ENCODE measurements around the gene ATP8B4.

Gene ATP8B4

GRCh38 chr15:50044904-50045303 lies 74.1 kb downstream of the ATP8B4 start:
- H3K27me3 Mint-ChIP-seq: peaks cover 2% of the 10 kb centered on the region
- H3K4me3 Mint-ChIP-seq: no peak overlapping the region
- no peak overlapping the region for H3K27ac Mint-ChIP-seq
- no peaks in the 10 kb centered on the region for H3K36me3 Mint-ChIP-seq
- H3K4me1 Mint-ChIP-seq: no peaks in the 10 kb centered on the region
- peaks cover 5% of the 10 kb centered on the region for H3K9me3 Mint-ChIP-seq

GRCh38 chr15:50044406-50044805 lies 74.6 kb downstream of the ATP8B4 start:
- no peak overlapping the region for H3K27ac Mint-ChIP-seq
- no peak overlapping the region for H3K4me3 Mint-ChIP-seq
- H3K36me3 Mint-ChIP-seq: no peaks in the 10 kb centered on the region
- peaks cover 5% of the 10 kb centered on the region for H3K9me3 Mint-ChIP-seq
- H3K4me1 Mint-ChIP-seq: no peaks in the 10 kb centered on the region
- H3K27me3 Mint-ChIP-seq: peaks cover 2% of the 10 kb centered on the region

DNA sequence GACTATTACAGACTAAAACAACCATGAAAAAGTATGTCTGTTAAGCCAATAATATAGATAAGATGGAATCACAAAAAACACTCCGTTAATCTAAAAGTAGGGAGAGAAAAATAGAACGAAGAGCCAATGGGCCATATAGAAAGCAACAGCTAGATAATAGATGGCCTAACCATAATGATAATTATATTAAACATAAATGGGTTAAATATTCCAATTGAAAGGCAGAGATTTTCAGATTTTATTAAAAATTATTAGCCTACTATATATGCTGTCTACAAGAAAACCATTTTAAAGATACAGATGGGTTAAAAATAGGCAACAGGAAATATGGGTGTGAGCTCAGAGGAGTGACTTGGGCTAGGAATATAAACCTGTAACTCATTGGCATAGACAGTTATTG lies 76.3 kb downstream of the ATP8B4 start:
- peaks cover 2% of the 10 kb centered on the region for H3K27me3 Mint-ChIP-seq
- peaks cover 5% of the 10 kb centered on the region for H3K9me3 Mint-ChIP-seq
- H3K4me3 Mint-ChIP-seq: no peak overlapping the region
- H3K36me3 Mint-ChIP-seq: no peaks in the 10 kb centered on the region
- H3K4me1 Mint-ChIP-seq: no peaks in the 10 kb centered on the region
- no peak overlapping the region for H3K27ac Mint-ChIP-seq

DNA sequence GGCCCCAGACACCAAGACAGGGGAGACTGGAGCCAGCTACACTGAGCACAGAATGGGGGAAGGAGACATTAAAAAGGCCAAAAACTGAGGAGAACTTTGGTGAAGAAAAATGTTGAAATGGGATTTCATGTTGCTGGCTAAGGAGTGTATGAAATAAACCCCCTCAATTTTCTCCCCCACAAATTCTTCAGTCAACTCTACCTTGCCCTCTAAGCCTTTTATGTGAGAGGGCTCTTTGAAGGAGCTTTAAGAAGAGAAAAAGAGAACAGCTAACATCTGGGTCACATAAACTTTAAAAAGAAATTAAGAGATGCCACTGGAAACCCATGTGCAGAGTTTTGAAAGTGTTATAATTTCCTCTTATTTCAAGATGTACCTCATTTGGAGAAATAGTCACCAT lies 88.6 kb downstream of the ATP8B4 start:
- H3K27ac Mint-ChIP-seq: no peak overlapping the region
- no peaks in the 10 kb centered on the region for H3K9me3 Mint-ChIP-seq
- no peaks in the 10 kb centered on the region for H3K4me1 Mint-ChIP-seq
- no peak overlapping the region for H3K4me3 Mint-ChIP-seq
- H3K27me3 Mint-ChIP-seq: peaks cover 3% of the 10 kb centered on the region
- H3K36me3 Mint-ChIP-seq: no peaks in the 10 kb centered on the region

- Mint-ChIP-seq H3K9me3 (no peaks in the 10 kb centered on the region), H3K4me3 (no peak overlapping the region), H3K27me3 (peaks cover 3% of the 10 kb centered on the region), H3K27ac (no peak overlapping the region), H3K36me3 (no peaks in the 10 kb centered on the region), H3K4me1 (no peaks in the 10 kb centered on the region)
Observed at GRCh38 chr15:50028326-50028725, 90.7 kb downstream of the ATP8B4 start.

DNA sequence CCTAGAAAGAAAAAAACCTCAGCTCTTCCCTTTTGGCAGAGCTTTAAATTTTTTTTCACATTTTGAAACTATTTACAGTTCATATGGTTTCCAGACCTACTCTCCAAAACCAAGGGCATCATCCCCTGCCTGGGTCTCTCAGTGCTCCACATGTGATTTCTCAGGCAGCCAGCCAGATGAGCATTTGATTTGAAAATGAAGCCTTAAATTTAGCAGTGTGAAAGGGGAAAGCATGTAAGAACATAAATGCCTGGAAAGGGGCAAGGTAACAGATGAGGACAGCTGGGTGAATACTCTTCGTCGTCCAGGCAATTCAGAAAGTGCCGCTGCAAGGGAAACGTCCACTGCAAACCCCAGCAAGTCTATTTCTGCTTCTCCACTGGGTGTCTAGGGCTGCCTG lies 94.8 kb downstream of the ATP8B4 start:
- Mint-ChIP-seq H3K27me3 (peaks cover 9% of the 10 kb centered on the region), H3K4me1 (no peaks in the 10 kb centered on the region), H3K27ac (no peak overlapping the region), H3K4me3 (no peak overlapping the region), H3K36me3 (no peaks in the 10 kb centered on the region), H3K9me3 (no peaks in the 10 kb centered on the region)

DNA sequence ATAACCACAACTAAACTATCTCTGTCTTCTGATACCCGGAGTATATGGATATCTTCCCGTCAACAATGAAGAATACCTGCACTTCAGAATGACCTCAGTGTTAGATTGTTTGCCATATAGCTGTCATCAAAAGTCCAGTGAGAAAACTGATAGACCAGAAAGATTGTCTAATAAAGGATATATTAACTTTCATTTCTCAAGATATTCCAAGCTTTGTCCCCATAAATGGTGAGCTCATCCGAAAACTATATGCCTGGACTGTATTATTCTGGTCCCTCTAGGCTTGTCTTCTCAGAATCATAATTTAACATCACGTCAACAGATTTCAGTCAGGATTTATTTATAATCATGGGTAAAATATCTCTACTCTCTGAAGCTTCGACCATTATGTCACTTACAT lies 100.5 kb downstream of the ATP8B4 start:
- H3K27me3 Mint-ChIP-seq: peaks cover 12% of the 10 kb centered on the region
- H3K27ac Mint-ChIP-seq: no peak overlapping the region
- no peaks in the 10 kb centered on the region for H3K4me1 Mint-ChIP-seq
- H3K36me3 Mint-ChIP-seq: no peaks in the 10 kb centered on the region
- no peak overlapping the region for H3K4me3 Mint-ChIP-seq
- no peaks in the 10 kb centered on the region for H3K9me3 Mint-ChIP-seq

DNA sequence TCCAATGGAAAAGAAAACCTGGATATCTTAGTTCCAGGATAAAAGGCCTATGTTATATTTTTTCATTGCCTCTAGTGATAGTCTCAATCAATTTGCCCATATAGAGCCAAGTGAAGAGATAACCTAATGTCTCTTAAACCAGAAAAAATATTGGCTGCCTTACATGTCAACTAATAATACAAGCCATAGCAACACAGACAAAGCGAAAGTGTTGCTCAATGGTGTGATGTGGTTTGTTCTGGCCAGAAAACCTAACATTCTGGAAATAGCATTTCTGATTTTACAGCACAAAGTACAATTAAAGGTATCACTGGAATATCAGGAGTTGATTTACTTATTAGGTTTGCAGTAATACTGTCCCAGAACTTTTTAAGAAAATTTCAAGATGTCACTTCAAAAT lies 101.5 kb downstream of the ATP8B4 start:
- H3K36me3 Mint-ChIP-seq: no peaks in the 10 kb centered on the region
- H3K27me3 Mint-ChIP-seq: peaks cover 12% of the 10 kb centered on the region
- H3K4me1 Mint-ChIP-seq: no peaks in the 10 kb centered on the region
- no peaks in the 10 kb centered on the region for H3K9me3 Mint-ChIP-seq
- no peak overlapping the region for H3K27ac Mint-ChIP-seq
- H3K4me3 Mint-ChIP-seq: no peak overlapping the region

DNA sequence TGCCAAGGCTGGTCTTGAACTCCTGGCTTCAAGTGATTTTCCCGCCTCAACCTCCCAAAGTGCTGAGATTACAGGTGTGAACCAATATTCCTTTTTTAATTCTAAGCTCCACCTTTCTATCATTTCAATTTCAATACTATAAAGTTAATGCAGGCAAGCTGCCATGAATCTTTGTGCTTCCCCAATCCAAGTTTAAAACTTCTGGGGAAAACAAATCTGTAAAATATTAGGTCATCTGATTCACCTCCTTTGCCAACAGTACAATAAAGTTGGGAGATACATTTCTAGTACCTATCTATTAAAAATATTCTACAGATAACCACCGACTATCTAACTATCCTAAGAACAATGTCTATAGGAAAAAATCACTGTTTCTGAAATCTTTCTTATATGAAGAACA lies 102.1 kb downstream of the ATP8B4 start:
- H3K4me3 Mint-ChIP-seq: no peak overlapping the region
- peaks cover 10% of the 10 kb centered on the region for H3K27me3 Mint-ChIP-seq
- H3K27ac Mint-ChIP-seq: no peak overlapping the region
- no peaks in the 10 kb centered on the region for H3K9me3 Mint-ChIP-seq
- no peaks in the 10 kb centered on the region for H3K4me1 Mint-ChIP-seq
- no peaks in the 10 kb centered on the region for H3K36me3 Mint-ChIP-seq

- Mint-ChIP-seq H3K4me3 (no peak overlapping the region), H3K36me3 (no peaks in the 10 kb centered on the region), H3K27me3 (peaks cover 3% of the 10 kb centered on the region), H3K27ac (no peak overlapping the region), H3K9me3 (no peaks in the 10 kb centered on the region), H3K4me1 (no peaks in the 10 kb centered on the region)
Observed at GRCh38 chr15:50012790-50013189, 106.2 kb downstream of the ATP8B4 start.

- peaks cover 2% of the 10 kb centered on the region for H3K27me3 Mint-ChIP-seq
- no peak overlapping the region for H3K4me3 Mint-ChIP-seq
- H3K9me3 Mint-ChIP-seq: no peaks in the 10 kb centered on the region
- H3K36me3 Mint-ChIP-seq: no peaks in the 10 kb centered on the region
- no peak overlapping the region for H3K27ac Mint-ChIP-seq
- H3K4me1 Mint-ChIP-seq: no peaks in the 10 kb centered on the region
Observed at GRCh38 chr15:50009634-50010033, 109.4 kb downstream of the ATP8B4 start.

DNA sequence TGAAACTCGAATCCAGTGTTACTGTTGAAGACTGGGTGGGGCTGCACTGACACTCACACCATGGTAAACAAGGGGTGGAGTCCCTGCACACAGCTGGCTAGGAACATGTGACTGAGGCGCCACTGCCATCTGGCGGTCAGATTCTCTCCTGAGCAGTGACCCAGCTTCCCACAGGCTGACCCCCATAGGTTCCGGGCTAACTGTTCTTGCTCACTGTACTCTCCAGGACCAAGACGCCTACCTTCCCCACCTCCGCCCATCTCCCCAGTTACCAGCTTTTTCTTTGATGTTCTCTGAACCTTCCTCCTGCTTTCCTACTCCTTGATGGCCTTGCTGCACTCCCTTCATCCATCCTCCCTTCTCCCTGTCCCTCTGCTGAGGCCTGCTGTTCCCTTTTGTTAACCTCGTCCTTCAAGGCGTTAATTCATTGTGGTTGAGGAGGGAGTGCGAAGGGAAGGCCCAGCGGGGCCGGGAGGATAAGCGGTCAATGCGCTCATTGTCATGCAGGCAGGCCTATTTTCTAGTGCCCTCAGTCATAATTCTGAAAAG lies 115.2 kb downstream of the ATP8B4 start:
- Mint-ChIP-seq H3K9me3 (no peaks in the 10 kb centered on the region), H3K4me1 (peaks cover 8% of the 10 kb centered on the region), H3K27ac (no peak overlapping the region), H3K4me3 (no peak overlapping the region), H3K36me3 (peaks cover 1% of the 10 kb centered on the region), H3K27me3 (peaks cover 8% of the 10 kb centered on the region)

DNA sequence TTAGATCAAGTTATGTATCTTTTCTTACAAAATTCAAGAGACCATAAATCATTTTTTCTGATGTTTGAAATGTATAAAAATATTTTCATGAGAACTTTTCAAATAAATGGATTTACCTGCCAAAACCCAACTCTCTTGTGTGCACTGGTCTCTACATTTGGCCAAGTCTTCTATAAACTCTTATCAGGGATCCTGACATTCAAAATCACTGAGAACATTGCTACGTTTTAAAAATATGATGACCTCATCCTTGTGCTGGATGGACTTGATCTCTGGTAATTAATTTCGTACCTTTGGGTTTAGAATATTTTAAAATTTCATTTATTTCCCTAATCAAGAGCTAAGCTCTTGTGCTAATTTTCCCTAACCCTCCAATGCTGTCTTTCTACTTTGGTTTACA lies 127.4 kb downstream of the ATP8B4 start:
- Mint-ChIP-seq H3K27me3 (peaks cover 2% of the 10 kb centered on the region), H3K4me3 (no peak overlapping the region), H3K9me3 (no peaks in the 10 kb centered on the region), H3K36me3 (no peaks in the 10 kb centered on the region), H3K27ac (no peak overlapping the region), H3K4me1 (no peaks in the 10 kb centered on the region)

DNA sequence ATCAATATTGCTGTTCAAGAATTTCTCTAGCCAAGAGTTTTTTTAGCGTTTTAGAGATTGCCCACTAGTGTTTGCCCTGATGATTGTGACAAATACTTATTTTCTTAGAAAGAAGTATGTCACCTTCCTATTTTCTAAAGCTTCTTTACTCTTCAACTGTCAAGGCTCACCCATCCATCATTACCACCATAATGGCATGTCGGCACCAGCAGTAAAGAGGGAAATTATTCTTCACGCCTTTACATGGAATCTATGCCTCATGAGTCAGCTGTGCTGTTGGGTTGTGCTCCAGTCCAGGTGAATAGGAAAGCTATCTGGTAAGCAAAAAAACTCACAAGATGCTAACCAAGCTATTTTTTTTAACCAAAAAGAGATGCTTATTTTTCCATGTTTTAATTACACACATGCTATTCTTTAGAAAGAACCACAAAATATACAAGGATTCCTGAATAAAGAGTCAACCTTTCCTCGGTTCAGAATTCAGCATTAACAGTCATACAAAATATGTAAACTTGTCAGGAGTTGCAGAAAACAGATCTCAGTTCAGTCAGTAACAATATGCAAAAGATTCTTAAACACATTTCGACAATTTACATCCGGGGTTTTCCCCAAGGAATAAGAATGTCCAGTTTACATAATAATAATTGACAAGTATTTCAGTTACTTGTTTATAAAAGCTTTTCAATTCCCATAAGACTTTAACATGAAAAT lies 128.0 kb downstream of the ATP8B4 start:
- Mint-ChIP-seq H3K27ac (no peak overlapping the region), H3K27me3 (peaks cover 2% of the 10 kb centered on the region), H3K4me3 (no peak overlapping the region), H3K36me3 (no peaks in the 10 kb centered on the region), H3K4me1 (no peaks in the 10 kb centered on the region), H3K9me3 (no peaks in the 10 kb centered on the region)

DNA sequence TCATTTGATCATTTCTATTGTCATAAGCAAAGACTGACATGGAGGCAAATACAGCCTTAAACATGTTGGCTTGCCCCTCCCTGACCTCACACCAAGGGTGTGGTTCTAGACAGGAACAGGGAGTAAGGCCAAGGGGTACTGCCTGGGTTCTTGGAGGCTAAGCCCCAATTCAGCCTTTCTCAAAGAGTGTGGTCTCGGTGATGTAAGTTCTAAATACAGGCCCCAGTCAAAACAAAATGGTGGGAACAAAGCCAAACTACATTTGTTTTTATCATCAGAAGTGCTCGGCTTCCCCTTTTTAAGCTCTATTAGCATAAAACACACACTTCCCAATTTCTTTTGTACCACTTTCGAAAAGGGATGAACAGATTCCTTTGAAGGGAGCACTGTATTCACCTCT lies 129.5 kb downstream of the ATP8B4 start:
- Mint-ChIP-seq H3K4me3 (no peak overlapping the region), H3K27me3 (peaks cover 1% of the 10 kb centered on the region), H3K27ac (no peak overlapping the region), H3K36me3 (no peaks in the 10 kb centered on the region), H3K4me1 (no peaks in the 10 kb centered on the region), H3K9me3 (no peaks in the 10 kb centered on the region)

DNA sequence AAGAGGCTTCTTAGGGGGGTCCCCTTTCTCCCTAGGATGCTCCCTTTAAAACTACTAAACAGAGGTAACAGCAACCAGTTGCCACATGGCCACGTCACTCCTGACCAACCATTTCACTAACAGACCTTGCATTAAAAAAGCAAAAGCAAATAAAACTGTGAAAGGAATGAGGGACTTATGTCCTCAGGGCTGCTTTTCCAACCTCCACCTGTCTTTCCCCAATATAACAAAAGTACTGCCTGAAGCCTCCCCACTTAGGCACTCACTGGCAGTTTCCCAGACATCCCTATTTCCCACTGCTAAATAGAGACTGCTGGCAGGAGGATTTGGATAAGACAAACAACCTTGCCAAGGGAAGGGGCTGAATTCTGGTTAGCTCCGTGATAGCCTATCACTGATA lies 130.3 kb downstream of the ATP8B4 start:
- H3K27me3 Mint-ChIP-seq: peaks cover 1% of the 10 kb centered on the region
- H3K36me3 Mint-ChIP-seq: no peaks in the 10 kb centered on the region
- H3K9me3 Mint-ChIP-seq: no peaks in the 10 kb centered on the region
- no peak overlapping the region for H3K4me3 Mint-ChIP-seq
- no peak overlapping the region for H3K27ac Mint-ChIP-seq
- no peaks in the 10 kb centered on the region for H3K4me1 Mint-ChIP-seq

GRCh38 chr15:49987896-49988295 lies 131.1 kb downstream of the ATP8B4 start:
- no peak overlapping the region for H3K27ac Mint-ChIP-seq
- H3K4me1 Mint-ChIP-seq: no peaks in the 10 kb centered on the region
- no peaks in the 10 kb centered on the region for H3K9me3 Mint-ChIP-seq
- no peaks in the 10 kb centered on the region for H3K36me3 Mint-ChIP-seq
- no peak overlapping the region for H3K4me3 Mint-ChIP-seq
- H3K27me3 Mint-ChIP-seq: peaks cover 1% of the 10 kb centered on the region

All from activated naive CD4-positive, alpha-beta T cell treated with anti-CD3 and anti-CD28 coated beads, Interleukin-2, amount 50 U/mL, for 24 hours (primary cell).